T1000 (cell line): ENCODE measurements around the gene DIS3L2.

Experiments
- DNase-seq: peaks from one replicate; lab custom pipeline; 2025; ENCODE audit warnings: mixed read lengths; lab: John Stamatoyannopoulos, UW

Gene DIS3L2

DNA sequence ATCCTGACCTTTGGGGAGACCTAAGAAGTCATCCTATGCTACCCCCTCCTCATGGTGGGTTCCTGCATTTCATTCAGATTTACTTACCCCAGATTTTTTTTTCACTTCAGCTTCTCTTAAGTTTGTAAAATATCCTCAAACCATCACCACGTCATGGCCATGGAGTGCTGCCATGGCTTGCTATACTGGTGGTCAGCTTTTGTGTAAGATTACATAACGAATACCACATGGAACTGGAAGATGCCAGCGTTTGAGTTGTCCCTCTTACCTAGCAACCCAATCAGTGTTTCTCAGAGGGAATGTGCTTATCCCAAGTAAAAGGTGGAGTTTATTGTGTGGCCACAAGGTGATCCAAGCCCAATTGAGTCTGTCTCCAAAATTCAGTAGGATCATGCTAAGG lies 268.4 kb downstream of the DIS3L2 start:
- DNase-seq: no peak

GRCh38 chr2:232230560-232230959 lies 269.0 kb downstream of the DIS3L2 start:
- no peak for DNase-seq

DNA sequence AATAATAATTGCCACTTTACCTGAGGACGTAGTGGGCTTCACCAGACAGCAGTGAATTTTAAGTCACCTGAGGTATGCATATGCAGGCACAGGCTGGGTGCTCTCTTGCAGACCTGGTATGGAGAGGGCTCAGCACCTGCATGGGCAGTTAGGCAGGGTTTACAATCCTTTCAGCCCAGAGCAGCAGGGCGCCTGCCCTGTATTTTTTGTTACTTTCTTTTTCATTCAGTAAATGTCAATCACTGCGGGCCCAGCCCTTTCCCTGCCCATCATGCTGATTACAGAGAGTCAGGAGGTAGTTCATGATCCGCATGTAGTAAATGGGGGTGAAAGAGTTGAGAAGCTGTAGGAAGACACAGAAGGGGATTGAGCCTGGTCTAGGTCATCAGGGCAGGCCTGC lies 270.0 kb downstream of the DIS3L2 start:
- DNase-seq: no peak

DNA sequence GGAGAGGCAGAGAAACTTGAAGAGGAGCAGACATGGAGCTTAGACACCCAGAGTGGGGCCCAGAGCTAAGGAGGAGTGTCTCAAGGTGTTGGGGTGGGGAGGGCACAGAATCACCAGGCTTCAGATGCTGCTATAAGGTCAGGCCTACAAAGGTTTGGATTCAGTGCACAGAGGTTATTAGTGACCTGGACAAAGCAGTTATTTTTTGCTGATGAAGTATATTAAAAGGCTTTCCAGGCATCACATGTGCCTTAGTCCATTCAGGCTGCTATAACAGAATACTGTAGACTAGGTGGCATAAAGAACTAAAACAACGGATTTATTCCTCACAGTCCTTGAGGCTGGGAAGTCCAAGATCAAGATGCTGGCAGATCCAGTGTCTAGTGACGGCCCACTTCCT lies 271.4 kb downstream of the DIS3L2 start:
- no peak for DNase-seq

- no peak for DNase-seq
These were observed 273.6 kb downstream of the DIS3L2 start for GRCh38 chr2:232234922-232235615.

GRCh38 chr2:232235716-232236115 lies 274.2 kb downstream of the DIS3L2 start:
- DNase-seq: no peak

- DNase-seq: no peak
These were observed 274.7 kb downstream of the DIS3L2 start for GRCh38 chr2:232236200-232236599.

DNA sequence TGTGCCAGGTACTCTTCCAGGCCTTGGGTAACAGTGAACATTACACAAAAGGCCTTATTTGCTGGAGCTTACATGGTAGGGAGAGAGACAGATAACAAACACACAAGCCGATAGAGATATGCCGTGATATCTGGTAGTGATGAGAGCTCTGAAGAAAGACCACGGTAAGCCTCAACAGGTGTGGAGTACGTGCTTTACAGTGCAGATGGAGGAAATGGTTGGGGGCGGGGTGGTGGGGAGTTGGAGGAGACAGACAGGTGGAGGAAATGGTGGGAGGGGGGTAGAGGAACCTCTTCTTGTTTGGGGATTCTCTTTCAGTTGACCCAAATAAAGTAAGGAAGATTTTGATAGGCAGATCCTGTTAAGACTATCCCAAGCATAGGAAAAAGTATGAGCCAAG lies 276.0 kb downstream of the DIS3L2 start:
- no peak for DNase-seq

DNA sequence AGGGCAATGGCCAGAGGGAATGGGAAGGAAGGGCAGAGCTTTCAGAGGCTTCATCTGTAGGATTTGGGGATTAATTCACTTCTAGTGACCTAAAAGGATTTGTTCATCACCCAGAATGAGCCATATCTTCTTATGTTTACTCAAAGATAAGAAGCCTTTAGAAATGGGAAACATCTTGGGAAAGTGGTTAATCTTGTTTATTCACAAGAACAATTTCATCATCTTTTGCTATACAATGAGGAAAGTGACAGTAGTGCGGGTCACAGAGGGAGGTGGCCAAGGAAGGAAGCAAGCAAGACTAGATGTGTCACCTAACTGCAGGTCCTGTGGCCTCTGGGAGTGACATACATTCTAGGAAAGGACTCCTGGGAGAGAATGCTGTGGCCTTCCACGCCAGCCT lies 276.6 kb downstream of the DIS3L2 start:
- no peak for DNase-seq

GRCh38 chr2:232238596-232238995 lies 277.1 kb downstream of the DIS3L2 start:
- no peak for DNase-seq

DNA sequence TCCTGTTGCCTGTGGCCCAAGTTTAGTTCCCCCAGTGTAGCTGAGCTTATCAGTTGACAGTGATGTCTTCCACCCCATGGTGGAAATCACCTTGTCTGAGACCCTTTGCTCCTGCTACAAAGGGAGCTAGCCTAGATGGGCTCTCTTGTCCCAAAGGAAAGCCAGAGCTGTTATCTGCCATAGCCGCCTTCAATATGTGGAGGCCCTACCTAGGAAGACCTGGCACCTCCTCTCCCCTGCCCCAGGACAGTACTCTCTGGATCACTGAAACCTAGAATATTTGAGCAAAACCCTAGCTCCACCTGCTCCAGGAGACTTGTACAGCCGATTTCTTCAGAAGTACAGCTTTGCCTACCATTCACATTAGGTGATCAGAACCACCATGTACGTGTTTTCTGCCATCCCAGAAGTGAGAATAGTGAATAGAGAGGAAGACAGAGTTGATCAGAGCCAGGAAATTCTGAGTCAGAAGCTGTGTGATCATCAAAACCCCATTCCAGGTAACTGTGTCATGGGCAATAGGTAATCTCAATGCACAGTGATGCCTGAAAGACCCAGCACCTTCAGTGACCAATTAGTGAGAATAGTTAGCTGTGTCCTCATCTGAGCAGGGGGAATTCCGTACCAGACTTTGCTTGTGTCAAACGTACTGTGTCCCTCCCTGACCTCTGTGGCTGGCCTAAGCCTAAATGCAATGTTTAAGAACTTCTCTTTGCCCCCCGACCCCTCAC lies 278.6 kb downstream of the DIS3L2 start:
- no peak for DNase-seq

- DNase-seq: no peak
These were observed 279.4 kb downstream of the DIS3L2 start for GRCh38 chr2:232240906-232241305.

GRCh38 chr2:232242316-232242715 lies 280.8 kb downstream of the DIS3L2 start:
- DNase-seq: no peak

DNA sequence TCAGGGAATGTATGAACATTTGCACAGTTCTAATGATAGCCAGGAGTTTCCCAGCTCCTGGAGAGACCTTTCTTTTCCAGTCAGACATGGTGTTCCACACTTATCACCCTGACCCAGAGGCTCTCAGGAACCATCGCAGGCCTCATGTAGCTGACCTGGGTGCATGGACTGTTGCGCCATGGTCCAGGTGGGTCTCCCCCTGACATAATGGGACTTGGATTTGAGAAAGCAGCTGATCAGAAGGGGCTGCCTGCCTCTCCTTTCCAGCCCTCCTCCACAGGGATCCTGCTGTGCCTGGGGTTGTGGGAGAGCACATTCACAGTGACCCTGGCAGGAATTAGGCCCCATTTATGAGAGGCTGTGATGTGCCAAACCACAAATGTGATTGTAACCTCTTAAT lies 283.6 kb downstream of the DIS3L2 start:
- no peak for DNase-seq

- no peak for DNase-seq
These were observed 284.7 kb downstream of the DIS3L2 start for GRCh38 chr2:232246245-232246644.

DNA sequence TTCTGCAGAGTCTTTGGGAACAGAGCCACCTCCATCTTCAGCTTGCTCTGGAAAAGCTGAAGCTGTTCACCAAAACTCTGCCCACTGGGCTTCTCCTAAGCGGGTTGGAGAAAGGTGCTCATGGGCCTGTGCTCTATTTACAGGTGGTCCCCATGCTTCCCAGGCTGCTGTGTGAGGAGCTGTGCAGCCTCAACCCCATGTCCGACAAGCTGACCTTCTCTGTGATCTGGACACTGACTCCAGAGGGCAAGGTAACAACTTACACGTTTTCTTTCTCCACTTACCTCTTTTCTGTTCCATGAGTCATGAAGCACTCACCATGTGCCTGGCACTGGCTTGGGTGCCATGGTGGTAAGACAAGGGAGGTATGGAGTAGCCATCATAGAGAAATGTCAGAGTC lies 287.6 kb downstream of the DIS3L2 start:
- no peak for DNase-seq

DNA sequence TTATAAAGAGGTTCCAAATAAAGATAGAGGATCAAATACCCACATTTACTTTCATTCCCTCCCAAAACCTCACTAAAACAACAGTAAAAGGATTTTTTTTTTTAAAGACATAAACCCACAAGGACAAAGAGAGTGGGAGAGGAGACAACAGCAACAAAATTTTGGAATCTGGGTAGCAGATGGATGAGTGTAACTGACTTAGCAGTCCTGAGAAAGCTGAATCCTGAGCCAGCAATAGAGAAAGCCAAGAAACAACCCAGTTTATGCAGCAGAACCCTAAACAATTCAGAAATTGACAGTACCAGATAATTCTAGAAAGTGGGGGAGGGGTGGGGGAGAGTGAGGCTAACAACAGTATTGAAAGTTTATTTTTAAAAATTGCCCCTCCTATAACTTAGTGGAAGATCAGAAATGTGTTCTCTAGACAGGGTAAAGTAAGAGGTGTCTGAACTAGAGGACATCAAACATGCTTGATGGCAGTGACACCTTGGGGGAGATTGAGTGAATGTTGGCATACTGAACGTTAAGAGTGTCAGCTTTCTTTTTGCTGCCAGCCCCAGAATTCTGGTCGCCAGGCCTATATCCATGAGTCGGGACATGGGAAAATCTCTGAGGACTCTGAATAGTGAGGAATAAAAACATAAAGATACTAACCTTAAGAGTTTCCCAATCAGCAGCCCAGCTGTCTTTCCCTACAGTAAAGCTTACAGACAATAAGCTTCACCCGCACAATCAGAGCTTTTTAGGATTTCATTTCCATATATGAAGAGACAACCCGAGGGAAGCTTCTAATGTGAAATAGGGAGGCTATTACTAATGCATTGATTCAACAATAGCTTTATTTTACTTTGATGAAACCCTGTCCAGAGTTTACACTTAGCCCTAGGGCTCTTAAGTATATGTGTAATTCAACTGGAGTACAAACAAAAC lies 289.0 kb downstream of the DIS3L2 start:
- DNase-seq: no peak

DNA sequence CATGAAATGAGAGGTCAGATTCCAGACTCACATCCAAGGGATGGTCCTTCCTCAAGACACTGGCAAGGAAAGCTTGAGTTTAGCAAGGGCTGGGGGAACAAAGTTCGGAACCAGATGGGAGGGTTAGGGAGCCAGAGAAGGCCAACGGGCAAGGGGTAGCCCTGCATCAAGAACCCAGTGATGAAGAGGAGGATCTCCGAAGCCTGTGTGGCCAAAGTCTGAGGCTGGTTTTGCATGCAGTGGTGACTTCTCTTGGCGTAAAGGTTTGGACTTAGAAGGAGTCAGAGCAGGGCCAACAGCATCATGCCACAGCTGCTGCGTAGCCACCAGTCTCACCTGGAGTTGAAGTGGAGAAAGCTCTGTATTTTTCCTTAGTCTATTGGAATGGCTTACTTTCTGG lies 293.5 kb downstream of the DIS3L2 start:
- DNase-seq: no peak

GRCh38 chr2:232260075-232260474 lies 298.6 kb downstream of the DIS3L2 start:
- no peak for DNase-seq

DNA sequence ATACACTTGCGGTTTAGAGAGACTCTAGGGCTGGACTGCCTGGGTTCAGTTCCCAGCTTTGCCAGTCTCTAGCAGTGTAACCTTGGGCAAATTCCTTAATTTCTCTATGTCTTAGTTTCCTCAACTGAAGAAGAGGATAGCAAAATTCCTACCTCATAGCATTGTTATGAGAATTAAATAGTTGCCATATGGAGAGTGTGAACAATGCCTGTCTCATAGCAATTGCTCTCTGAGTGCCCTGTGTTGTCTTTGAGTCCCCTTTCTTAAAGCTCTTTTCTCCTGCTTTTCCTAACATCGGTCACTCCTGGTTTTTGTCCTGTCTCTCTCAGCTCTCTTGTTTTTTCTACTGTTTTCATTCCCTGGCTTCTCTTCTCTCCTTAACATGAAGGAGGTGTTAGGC lies 300.3 kb downstream of the DIS3L2 start:
- no peak for DNase-seq

- DNase-seq: no peak
These were observed 301.8 kb downstream of the DIS3L2 start for GRCh38 chr2:232263295-232263694.

DNA sequence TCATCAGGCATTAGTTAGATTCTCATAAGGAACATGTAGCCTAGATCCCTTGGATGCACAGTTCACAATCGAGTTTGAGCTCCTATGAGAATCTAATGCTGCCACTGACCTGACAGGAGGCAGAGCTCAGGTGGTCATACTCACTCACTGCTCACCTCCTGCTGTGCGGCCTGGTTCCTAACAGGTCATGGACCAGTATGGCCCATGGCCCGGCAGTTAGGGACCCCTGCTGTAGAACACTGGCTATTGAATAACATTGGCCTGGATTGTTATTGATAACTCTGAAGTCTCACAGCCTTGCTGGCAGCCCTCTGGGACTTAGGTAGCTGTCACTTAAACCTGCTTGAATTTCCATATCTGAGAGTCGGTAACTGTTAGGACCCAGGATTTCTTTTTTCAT lies 302.6 kb downstream of the DIS3L2 start:
- no peak for DNase-seq

- DNase-seq: no peak
These were observed 303.8 kb downstream of the DIS3L2 start for GRCh38 chr2:232265329-232265728.
